ENCODE results near the gene MTX2. TPM values are rescaled to one million over a fixed set of nuclear protein-coding genes. Genes with fewer than 3 reads are reported as not detected.

Gene MTX2
- total and polyA plus RNA-seq, 9 of the 15 experiments (the other 6 are each of a cell fraction or from before 2014, with no cell fraction given), result 38.1 to 170 (median 88.0) TPM

DNA sequence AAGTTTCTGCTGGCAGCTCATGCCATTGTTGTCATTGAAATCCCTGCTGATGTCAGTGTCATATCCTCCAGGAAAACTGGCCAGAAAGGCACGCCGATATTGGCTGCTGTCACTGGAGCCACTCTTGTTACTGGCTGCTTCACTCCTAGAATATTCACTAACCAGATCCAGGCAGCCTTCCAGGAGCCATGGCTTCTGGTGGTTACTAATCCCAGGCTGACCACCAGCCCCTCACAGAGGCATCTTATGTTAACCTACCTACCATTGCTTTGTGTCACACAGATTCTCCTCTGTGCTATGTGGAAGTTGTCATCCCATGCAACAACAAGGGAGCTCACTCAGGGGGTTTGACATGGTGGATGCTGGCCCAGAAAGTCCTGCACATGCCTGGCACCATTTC is 27.0 kb upstream of the MTX2 start:
- DNase-seq (ENCODE audit: extremely low read depth in 1 of 4, low spot score in 3 of 4) (no peak), FAIRE-seq (no peak), ATAC-seq (no peak)
- ChIA-PET CTCF (ENCODE audit: low intra/inter-chr PET ratio) (no interaction called here), POLR2A (interaction anchor here (1.3 to 1.4 kb wide), 2 partner anchors 12 to 13 kb away, joined by 3 to 5 read pairs; no protein-coding TSS in a partner anchor)
- intact Hi-C loops (cut with micrococcal nuclease), result no loop called here
- Histone ChIP-seq H3K36me3 (ENCODE audit: control insufficient read depth, insufficient read depth, low read length) (no peaks in the 10 kb centered on the region), H3K27ac (ENCODE audit: extremely low read depth, low read depth, low read length) (no peak overlapping the region), H2AFZ (ENCODE audit: low read depth, low read length) (no peak overlapping the region), H3K4me2 (ENCODE audit: insufficient read depth, low read length) (no peak overlapping the region), H3K9me3 (replicated peaks; ENCODE audit: control insufficient read depth, insufficient read depth, low read depth, low read length) (no peaks in the 10 kb centered on the region), H4K20me1 (replicated peaks; ENCODE audit: control insufficient read depth, insufficient read depth, low read length) (no peaks in the 10 kb centered on the region), H3K27me3 (ENCODE audit: control insufficient read depth in 2 of 2, insufficient read depth in 2 of 2, low read length in 2 of 2) (peaks cover 7 to 28% of the 10 kb centered on the region in 2 experiments), H3K9ac (ENCODE audit: insufficient read depth in 1 of 2, low read depth in 2 of 2, low read length in 2 of 2) (no peak overlapping the region), H3K9me1 (ENCODE audit: control insufficient read depth, insufficient read depth, low read length) (no peaks in the 10 kb centered on the region), H3K4me1 (replicated peaks in 1 of 2; ENCODE audit: control insufficient read depth in 2 of 2, insufficient read depth in 2 of 2, low read length in 2 of 2) (no peaks in the 10 kb centered on the region), H3K79me2 (ENCODE audit: control insufficient read depth, insufficient read depth, low read length) (no peaks in the 10 kb centered on the region), H3K4me3 (no peak overlapping the region)
- WGBS (ENCODE audit: insufficient coverage, low coverage, missing lambda C conversion rate), result 0% methylated on average over 2 of the region's 2 CpGs
- in situ Hi-C loops (cut with MboI), result no loop called here
- TF ChIP-seq ZNF77 (CRISPR knock-in tag; IDR thresholded peaks at IDR 0.05), result no peak
- no TSS peak for BruUV-seq (replicated peaks)

DNA sequence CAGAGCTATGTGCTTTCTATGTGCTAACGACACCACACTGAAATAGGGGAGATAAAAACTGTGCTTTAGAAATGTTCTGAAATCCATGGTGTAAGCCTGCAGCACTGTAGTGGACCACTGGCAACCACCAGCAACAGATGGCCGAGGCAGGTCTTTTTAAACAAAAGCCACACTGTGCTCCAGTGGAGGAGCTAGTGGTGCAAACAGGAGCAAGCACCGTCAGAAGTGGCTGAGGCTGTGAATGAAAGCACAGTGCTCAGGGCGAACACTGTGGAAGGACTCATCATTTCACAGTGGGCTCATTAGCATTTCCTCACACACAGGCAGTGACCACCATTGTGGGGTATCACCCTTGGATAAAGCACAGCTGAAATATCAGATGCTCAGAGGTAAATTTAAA is 22.9 kb upstream of the MTX2 start:
- H3K4me2 ChIP-seq (ENCODE audit: insufficient read depth, low read length), result no peak overlapping the region
- intact Hi-C loops (cut with micrococcal nuclease) (no loop called here), in situ Hi-C loops (cut with MboI) (no loop called here)
- no peaks in the 10 kb centered on the region for H3K9me3 ChIP-seq (replicated peaks; ENCODE audit: control insufficient read depth, insufficient read depth, low read depth, low read length)
- no peaks in the 10 kb centered on the region for H3K36me3 ChIP-seq (ENCODE audit: control insufficient read depth, insufficient read depth, low read length)
- no peaks in the 10 kb centered on the region for H3K79me2 ChIP-seq (ENCODE audit: control insufficient read depth, insufficient read depth, low read length)
- H3K4me1 ChIP-seq (replicated peaks in 1 of 2; ENCODE audit: control insufficient read depth in 2 of 2, insufficient read depth in 2 of 2, low read length in 2 of 2), result no peaks in the 10 kb centered on the region
- no peak overlapping the region for H2AFZ ChIP-seq (ENCODE audit: low read depth, low read length)
- FAIRE-seq, result peak; percentile 32
- ChIA-PET CTCF (ENCODE audit: low intra/inter-chr PET ratio) (no interaction called here), POLR2A (interaction anchor here (0.7 to 1.5 kb wide), 3 partner anchors 9 to 23 kb away, joined by 3 to 6 read pairs (median 3); partner anchors contain the start of gene MTX2)
- 2% methylated on average over 4 of the region's 4 CpGs for WGBS (ENCODE audit: insufficient coverage, low coverage, missing lambda C conversion rate)
- peaks cover 2 to 26% of the 10 kb centered on the region in 2 experiments; a peak in 4 of 5 replicates for H3K27me3 ChIP-seq (ENCODE audit: control insufficient read depth in 2 of 2, insufficient read depth in 2 of 2, low read length in 2 of 2)
- H3K27ac ChIP-seq (ENCODE audit: extremely low read depth, low read depth, low read length), result no peak overlapping the region
- no TSS peak for BruUV-seq (replicated peaks)
- TF ChIP-seq ZNF212 (CRISPR knock-in tag; IDR thresholded peaks at IDR 0.05) (no peak), CHCHD3 (CRISPR knock-in tag; IDR thresholded peaks at IDR 0.05) (no peak), L3MBTL2 (IDR thresholded peaks at IDR 0.05) (no peak)
- TF ChIP-seq, protein P1, sequence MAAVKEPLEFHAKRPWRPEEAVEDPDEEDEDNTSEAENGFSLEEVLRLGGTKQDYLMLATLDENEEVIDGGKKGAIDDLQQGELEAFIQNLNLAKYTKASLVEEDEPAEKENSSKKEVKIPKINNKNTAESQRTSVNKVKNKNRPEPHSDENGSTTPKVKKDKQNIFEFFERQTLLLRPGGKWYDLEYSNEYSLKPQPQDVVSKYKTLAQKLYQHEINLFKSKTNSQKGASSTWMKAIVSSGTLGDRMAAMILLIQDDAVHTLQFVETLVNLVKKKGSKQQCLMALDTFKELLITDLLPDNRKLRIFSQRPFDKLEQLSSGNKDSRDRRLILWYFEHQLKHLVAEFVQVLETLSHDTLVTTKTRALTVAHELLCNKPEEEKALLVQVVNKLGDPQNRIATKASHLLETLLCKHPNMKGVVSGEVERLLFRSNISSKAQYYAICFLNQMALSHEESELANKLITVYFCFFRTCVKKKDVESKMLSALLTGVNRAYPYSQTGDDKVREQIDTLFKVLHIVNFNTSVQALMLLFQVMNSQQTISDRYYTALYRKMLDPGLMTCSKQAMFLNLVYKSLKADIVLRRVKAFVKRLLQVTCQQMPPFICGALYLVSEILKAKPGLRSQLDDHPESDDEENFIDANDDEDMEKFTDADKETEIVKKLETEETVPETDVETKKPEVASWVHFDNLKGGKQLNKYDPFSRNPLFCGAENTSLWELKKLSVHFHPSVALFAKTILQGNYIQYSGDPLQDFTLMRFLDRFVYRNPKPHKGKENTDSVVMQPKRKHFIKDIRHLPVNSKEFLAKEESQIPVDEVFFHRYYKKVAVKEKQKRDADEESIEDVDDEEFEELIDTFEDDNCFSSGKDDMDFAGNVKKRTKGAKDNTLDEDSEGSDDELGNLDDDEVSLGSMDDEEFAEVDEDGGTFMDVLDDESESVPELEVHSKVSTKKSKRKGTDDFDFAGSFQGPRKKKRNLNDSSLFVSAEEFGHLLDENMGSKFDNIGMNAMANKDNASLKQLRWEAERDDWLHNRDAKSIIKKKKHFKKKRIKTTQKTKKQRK (IDR thresholded peaks at IDR 0.05; ENCODE audit: borderline replicate concordance, low read depth, low read length), result no peak
- no peak overlapping the region for H3K4me3 ChIP-seq
- ATAC-seq, result peak; percentile 28; the same call in 1 of the 3 replicates
- no peaks in the 10 kb centered on the region for H4K20me1 ChIP-seq (replicated peaks; ENCODE audit: control insufficient read depth, insufficient read depth, low read length)
- DNase-seq (ENCODE audit: extremely low read depth in 1 of 4, low spot score in 3 of 4), result no peak
- H3K9ac ChIP-seq (ENCODE audit: insufficient read depth in 1 of 2, low read depth in 2 of 2, low read length in 2 of 2), result no peak overlapping the region
- no peaks in the 10 kb centered on the region for H3K9me1 ChIP-seq (ENCODE audit: control insufficient read depth, insufficient read depth, low read length)

All from K562 (cell line).